K562 (cell line): Measurements from ENCODE around the gene NUB1. TPM values are rescaled to one million over a fixed set of nuclear protein-coding genes. Genes with fewer than 3 reads are reported as not detected.

Experiments
- ATF6 ChIP-seq: sonication (generic); formaldehyde crosslinking; IDR thresholded peaks from 2 replicates; pipeline ENCODE4 v1.4.0; 2020; ENCODE audit warnings: mild to moderate bottlenecking, missing genetic modification reagents
- CBFB ChIP-seq: sonication (generic); formaldehyde crosslinking; IDR thresholded peaks from 2 replicates; pipeline ENCODE4 v1.4.0; 2020; ENCODE audit warnings: mild to moderate bottlenecking, missing genetic modification reagents
- DEAF1 ChIP-seq: fragments of 450-650 bp; formaldehyde crosslinking; IDR thresholded peaks from 2 replicates; pipeline ENCODE4 v1.4.0; 2020; ENCODE audit warnings: mild to moderate bottlenecking, moderate library complexity
- HDAC8 ChIP-seq: fragments of 450-650 bp; IDR thresholded peaks from 2 replicates; pipeline ENCODE4 v1.6.1; 2016; ENCODE audit warnings: mild to moderate bottlenecking, missing genetic modification characterization, moderate library complexity, missing compliant biosample characterization
- NCOA6 ChIP-seq: fragments of 450-650 bp; IDR thresholded peaks from 2 replicates; pipeline ENCODE4 v1.6.1; 2017; ENCODE audit warnings: mild to moderate bottlenecking
- TEAD4 ChIP-seq, 2 experiments: sonication (generic) in 1 of 2; formaldehyde crosslinking in 1 of 2; IDR thresholded peaks; 2 replicates each; pipeline versions ENCODE4 v1.6.1 to v1.8.0; 2012 to 2022; ENCODE audit warnings: borderline replicate concordance in 1 of 2, inconsistent platforms in 1 of 2, low read length in 1 of 2, mild to moderate bottlenecking in 1 of 2, missing genetic modification reagents in 1 of 2
- ZFP91 ChIP-seq: sonication (generic); formaldehyde crosslinking; IDR thresholded peaks from 2 replicates; pipeline ENCODE4 v1.8.0; 2022; ENCODE audit warnings: mild to moderate bottlenecking, missing genetic modification reagents
- ZKSCAN3 ChIP-seq: fragments of 250-450 bp; sonication (Bioruptor Pico); IDR thresholded peaks from 2 replicates; pipeline ENCODE4 v1.4.0; 2020
- ZNF263 ChIP-seq: sonication (generic); formaldehyde crosslinking; IDR thresholded peaks from 2 replicates; pipeline ENCODE4 v1.8.0; 2022; ENCODE audit warnings: mild to moderate bottlenecking, missing genetic modification reagents, borderline replicate concordance
- polyA plus RNA-seq, 8 experiments: library from polyadenylated mRNA; depleted of rRNA in 4 of 8; stranded (reverse) in 5 of 8; unstranded in 3 of 8; fragments of >200 nt; fragmentation: Nextera tagmentation in 2 of 8; fragmentation: Illumina TruSeq in 1 of 8; extraction: Ambion mirVana in 2 of 8; extraction: Trizol in 1 of 8; gene quantifications; 2 replicates each; pipeline versions ENCODE4 v1.2.1 to v1.2.3, GENCODE V29; 2011 to 2014; ENCODE audit warnings: inconsistent platforms in 1 of 8, missing spikeins in 1 of 8
- total RNA-seq, 7 experiments: library from RNA; depleted of rRNA in 6 of 7; stranded (reverse); fragments of >200 nt in 6 of 7; fragmentation: Illumina TruSeq in 2 of 7; extraction: Trizol in 2 of 7; gene quantifications; 2 replicates each; pipeline versions ENCODE4 v1.2.1 to v1.2.3, GENCODE V29; 2011 to 2021; ENCODE audit warnings: low replicate concordance in 1 of 7
- TF ChIP-seq, protein P1 (sequence below), 2 experiments: fragments of 450-650 bp; formaldehyde crosslinking in 1 of 2; IDR thresholded peaks; 2 replicates each; pipeline versions ENCODE4 v1.4.0 to v1.6.1; 2014 to 2020; ENCODE audit warnings: mild to moderate bottlenecking in 2 of 2, borderline replicate concordance in 1 of 2, low read depth in 1 of 2
- TF ChIP-seq, protein P2 (sequence below): fragments of 250-450 bp; sonication (Bioruptor Pico); IDR thresholded peaks from 2 replicates; pipeline ENCODE4 v1.6.1; 2021; ENCODE audit warnings: mild to moderate bottlenecking

The NUB1 gene
- total and polyA plus RNA-seq, 9 of the 15 experiments (the other 6 are each of a cell fraction or from before 2014, with no cell fraction given) = 43.2 to 159 (median 85.2) TPM

DNA sequence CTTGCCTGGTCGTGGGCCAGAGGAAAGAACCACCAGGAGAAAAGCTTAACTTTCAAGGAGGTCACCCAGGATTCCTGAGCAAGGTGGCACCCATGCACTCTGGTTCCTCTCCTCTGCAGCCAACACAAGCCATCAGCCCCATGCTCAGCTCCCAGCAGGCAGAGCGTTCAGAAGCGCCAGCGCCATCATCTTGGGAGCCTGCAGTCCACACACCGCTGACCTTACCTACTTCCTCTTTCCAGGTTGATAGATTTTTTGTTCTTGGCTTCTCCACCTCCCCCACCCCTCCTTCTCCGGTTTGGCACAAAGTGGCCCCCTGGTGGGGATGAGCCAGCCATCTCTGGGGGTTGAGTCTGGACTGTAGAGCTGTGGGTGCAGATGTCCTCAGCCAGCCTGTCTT, 69.9 kb downstream of the NUB1 start (continued):
- TF ChIP-seq, protein P1, sequence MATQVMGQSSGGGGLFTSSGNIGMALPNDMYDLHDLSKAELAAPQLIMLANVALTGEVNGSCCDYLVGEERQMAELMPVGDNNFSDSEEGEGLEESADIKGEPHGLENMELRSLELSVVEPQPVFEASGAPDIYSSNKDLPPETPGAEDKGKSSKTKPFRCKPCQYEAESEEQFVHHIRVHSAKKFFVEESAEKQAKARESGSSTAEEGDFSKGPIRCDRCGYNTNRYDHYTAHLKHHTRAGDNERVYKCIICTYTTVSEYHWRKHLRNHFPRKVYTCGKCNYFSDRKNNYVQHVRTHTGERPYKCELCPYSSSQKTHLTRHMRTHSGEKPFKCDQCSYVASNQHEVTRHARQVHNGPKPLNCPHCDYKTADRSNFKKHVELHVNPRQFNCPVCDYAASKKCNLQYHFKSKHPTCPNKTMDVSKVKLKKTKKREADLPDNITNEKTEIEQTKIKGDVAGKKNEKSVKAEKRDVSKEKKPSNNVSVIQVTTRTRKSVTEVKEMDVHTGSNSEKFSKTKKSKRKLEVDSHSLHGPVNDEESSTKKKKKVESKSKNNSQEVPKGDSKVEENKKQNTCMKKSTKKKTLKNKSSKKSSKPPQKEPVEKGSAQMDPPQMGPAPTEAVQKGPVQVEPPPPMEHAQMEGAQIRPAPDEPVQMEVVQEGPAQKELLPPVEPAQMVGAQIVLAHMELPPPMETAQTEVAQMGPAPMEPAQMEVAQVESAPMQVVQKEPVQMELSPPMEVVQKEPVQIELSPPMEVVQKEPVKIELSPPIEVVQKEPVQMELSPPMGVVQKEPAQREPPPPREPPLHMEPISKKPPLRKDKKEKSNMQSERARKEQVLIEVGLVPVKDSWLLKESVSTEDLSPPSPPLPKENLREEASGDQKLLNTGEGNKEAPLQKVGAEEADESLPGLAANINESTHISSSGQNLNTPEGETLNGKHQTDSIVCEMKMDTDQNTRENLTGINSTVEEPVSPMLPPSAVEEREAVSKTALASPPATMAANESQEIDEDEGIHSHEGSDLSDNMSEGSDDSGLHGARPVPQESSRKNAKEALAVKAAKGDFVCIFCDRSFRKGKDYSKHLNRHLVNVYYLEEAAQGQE (IDR thresholded peaks at IDR 0.05; ENCODE audit: borderline replicate concordance) = peak; percentile 42; the same call in 1 of the 2 replicates
- TF ChIP-seq, protein P1 (CRISPR knock-in tag; IDR thresholded peaks at IDR 0.05; ENCODE audit: low read depth) = no peak
- TF ChIP-seq ZKSCAN3 (no peak), DEAF1 (CRISPR knock-in tag) (no peak), HDAC8 (no peak), NCOA6 (no peak), ZFP91 (CRISPR knock-in tag) (no peak), CBFB (CRISPR knock-in tag) (no peak), ATF6 (CRISPR knock-in tag) (no peak), TEAD4 (IDR thresholded peaks at IDR 0.05; ENCODE audit: low read length) (peak; percentile 34; the same call in 1 of the 2 replicates), TEAD4 (CRISPR knock-in tag; IDR thresholded peaks at IDR 0.05; ENCODE audit: borderline replicate concordance) (no peak), ZNF263 (0 out of 2 replicates have a peak, but pooled peaks have one; percentile 6)
- TF ChIP-seq, protein P2, sequence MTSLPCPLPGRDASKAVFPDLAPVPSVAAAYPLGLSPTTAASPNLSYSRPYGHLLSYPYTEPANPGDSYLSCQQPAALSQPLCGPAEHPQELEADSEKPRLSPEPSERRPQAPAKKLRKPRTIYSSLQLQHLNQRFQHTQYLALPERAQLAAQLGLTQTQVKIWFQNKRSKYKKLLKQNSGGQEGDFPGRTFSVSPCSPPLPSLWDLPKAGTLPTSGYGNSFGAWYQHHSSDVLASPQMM = no peak
